GM21381 (cell line): ENCODE data around the gene MIDN.
"Not testable (repeated sequence)": the region's sequence is repeated elsewhere in the genome, so short reads cannot be mapped to it uniquely, and the experiment has no call there.

ENCODE experiments used
- ATAC-seq: cut with Tn5 transposase; IDR thresholded peaks from one replicate; pipeline ENCODE4 v1.9.1; 2021; ENCODE audit warnings: mild to moderate bottlenecking, moderate library complexity; ENCODE audit not compliant: unreplicated experiment

MIDN gene

DNA sequence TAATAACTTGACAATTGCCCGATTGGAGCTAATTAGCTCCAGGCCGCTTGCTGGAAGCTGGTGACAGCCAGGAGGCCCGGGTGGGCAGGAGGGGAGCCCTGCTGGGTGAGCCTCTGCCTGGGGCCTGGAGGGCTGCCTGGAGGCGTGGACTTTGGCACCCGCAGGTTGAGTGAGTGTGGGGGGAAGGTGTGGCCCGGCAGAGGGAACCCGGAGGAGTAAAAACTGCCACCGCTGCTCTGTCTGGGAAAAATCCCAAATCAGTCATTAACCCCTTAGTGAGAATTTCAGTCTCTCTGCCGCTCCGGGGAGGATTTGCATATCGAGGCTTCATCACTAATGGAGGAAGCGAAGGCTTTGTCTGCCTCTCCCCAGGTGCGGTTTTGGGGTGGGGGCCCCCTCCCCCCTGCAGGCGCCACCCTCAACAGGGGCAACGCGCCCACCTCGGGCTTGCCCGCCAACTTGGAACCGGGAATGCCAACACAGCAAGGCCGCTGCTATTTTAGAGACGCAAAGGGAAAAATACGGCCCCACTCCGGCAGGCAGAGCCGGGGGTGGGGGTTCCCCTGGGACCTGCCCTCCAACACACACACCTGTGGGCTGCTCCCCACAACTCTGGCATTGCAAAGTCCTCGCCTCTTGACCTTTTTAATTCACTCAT is 43.5 kb downstream of the MIDN start:
- no peak for ATAC-seq

DNA sequence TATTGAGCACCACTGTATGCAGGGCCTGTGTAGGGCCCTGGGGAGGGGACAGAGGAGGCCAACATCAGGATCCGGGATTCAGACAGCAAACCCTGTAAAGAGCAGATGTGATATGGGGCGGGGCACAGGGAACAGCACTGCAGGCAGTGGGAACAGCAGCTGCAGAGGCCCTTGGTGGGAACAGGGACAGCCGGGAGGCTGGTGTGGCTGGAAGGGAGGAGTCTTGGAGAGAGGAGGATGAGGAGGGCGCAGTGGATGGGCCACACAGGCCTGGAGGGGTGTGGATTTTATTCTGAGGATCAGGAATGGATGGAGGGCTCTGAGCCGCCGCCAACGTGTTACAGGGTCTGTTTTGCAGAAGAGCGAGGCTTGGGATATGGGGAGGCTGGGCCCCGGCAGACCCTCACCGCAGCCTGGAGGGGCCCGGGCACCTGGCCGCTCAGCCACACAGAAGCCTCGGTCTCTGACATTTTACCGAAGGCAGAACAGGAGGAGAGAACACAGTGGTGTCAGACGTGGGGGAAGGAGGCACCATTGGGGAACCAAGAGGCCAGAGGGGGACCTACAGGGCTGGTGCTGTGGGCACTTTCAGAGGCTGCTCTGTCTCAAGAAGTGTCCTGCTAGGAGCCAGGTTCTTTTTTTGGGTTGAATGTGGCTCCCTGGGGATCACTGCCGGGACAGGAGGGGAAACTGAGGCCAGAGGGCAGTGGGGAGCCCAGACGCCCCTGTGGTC is 44.2 kb downstream of the MIDN start:
- ATAC-seq = no peak

DNA sequence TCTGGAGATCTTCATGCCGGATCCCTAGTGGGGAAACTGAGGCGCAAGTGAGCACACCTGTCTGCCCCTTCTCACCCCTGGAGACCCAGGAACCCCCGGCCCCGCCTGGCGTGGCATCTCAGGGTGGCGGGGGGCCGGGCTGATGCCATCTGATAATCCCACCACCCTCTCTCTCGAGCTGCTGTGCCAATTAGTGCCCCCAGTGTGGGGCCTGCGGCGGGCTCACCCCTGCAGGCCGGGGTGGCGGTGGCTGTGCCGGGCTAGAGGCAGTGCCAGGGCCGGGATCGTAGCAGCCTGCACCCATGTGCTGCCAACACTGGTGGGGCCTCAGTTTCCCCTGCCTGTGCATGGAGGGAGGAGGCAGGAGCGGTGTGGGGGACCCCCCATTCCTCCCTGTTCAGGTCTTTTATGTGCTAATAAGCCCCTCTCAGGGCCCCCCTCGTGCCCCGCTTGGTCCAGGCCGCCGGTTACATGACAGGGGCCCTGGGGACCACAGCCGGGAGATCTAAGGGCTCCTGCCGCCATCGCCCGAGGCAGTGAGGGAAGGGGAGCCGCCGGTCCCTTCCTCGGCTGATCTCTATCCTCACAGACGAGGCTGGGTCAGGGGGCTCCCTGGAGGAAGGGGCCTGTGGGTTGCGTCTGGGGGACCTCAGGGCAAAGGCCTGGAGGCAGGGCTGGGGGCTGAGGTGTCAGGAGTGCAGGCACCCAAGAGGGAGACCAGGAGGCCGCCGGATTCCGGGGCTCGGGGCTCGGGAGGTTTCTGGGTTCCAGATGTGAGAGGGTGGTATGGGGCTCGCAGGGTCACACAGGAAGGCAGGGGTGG is 45.6 kb downstream of the MIDN start:
- ATAC-seq = no peak

DNA sequence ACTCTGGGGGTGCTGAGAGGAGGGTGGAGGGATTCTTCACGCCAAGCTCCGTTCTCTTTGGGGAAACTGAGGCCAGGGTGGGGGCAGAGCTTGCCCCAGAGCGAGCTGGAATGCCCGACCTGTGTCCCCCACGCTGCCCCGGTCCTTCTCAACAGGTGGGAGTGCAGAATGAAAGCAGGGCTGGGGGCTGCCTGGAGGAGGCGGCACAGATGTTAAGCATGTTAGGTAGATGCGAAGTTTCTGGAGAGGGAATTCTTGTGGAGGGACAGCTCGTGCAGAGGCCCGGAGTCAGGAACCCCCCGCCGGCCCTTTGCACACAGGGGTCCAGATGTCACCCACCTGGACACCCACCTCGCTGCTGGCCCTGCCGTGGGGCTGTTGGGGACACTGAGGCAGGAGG is 46.3 kb downstream of the MIDN start:
- no peak for ATAC-seq

DNA sequence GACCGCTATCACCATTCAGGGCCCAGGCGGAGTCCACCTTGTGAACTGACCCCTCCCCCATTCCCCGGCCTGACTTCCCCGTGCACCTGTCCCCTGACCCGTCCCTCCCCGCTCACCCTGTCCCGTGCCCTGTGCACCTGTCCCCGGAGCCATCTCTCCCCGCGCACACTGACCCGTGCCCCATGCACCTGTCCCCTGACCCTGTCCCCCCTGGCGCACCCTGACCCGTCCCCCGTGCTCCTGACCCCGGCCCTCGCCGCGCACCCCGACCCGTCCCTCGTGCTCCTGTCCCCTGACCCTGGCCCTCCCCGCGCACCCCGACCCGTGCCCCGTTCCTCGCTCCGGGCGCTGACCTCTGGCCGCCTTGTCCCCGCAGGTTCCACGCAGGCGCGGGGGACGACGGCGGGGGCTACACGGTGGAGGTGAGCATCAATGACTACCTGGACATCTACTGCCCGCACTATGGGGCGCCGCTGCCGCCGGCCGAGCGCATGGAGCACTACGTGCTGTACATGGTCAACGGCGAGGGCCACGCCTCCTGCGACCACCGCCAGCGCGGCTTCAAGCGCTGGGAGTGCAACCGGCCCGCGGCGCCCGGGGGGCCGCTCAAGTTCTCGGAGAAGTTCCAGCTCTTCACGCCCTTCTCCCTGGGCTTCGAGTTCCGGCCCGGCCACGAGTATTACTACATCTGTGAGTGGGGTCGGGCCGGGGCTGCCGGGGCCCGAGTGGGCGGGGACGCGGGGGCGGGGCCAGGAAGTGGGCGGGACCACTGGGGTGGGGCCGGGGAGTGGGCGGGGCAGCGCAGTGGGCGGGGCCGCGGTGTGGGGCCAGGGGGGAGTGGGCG is 47.0 kb downstream of the MIDN start:
- no peak for ATAC-seq

DNA sequence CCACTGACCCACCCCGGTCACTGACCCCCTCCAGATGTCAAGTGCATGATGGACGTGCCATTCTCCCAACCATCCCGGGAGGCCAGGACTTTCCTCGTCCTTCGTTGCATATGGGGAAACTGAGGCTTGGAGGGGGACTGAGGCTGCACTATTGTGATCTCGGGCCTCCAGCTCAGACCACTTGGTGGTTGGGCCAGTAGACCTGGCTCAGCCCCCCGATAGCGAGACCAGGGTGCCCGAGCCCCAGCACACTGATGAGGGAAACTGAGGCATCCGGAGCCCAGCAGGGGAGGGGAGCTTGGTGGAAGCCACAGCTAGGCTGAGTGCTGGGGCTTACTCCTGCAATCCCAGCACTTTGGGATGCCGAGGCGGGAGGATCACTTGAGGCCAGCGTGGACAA is 47.7 kb downstream of the MIDN start:
- ATAC-seq = no peak

DNA sequence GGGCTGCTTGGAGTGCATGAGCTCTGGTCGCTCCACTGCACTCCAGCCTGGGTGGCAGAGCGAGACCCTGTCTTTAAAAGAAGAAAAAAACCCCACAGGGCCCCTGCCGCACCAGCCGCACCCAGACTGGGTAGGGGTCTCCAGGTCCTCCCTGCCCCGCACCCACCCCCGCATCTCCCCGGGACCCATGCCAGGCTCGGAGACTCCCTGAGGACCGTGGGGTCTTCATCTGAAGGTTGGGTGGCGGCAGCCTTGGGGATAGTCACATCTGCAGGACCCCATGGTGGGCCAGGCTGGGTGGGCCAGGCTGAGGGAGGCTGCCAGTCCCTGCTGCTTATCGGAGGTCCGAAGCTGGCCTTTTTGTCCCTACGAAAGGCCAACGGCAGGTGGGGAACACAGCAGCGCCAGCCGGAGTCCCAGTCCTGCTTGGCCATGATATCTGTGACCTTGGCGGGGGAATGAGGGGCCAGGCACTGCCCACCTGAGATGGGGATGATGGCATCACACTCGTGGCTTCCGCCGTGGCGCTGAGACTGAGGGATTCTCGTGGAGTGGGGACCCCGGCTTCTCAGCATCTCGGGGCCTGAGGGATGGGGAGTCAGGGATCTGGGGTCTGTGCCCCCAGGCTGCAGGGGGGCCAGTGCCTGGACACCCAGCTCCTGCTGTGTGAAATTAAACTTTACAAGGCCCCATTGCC is 48.3 kb downstream of the MIDN start:
- no peak for ATAC-seq

DNA sequence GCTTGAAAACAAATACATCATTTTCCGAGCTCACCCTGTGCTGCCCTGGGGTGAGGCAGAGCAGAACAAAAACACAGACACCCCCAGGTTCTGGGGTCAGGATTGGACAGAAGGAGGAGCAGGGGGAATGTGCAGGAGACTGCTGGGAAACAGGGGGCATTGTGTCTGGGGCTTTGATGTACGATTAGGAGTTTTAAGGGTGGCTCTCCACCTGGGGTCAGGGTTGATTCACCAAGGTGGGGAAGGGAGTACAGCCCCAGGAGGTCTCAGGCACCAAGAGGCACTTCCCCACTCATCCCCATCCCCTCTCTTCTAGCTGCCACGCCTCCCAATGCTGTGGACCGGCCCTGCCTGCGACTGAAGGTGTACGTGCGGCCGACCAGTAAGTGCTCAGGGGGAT is 49.9 kb downstream of the MIDN start:
- ATAC-seq = no peak

DNA sequence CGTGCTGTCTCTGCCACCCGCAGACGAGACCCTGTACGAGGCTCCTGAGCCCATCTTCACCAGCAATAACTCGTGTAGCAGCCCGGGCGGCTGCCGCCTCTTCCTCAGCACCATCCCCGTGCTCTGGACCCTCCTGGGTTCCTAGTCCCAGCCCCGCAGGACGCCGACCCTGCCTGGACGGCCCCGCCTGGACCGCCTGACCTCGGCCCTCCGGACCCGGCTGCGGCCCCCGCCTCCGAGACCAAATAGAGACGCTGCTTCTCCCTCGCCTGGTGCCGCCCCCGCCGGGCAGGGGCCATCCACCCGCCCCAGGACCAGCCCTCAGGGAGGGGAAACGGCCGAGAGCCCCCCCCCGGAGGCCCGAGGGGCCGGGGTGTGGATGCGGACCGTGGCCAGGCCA is 51.4 kb downstream of the MIDN start:
- ATAC-seq = no peak

DNA sequence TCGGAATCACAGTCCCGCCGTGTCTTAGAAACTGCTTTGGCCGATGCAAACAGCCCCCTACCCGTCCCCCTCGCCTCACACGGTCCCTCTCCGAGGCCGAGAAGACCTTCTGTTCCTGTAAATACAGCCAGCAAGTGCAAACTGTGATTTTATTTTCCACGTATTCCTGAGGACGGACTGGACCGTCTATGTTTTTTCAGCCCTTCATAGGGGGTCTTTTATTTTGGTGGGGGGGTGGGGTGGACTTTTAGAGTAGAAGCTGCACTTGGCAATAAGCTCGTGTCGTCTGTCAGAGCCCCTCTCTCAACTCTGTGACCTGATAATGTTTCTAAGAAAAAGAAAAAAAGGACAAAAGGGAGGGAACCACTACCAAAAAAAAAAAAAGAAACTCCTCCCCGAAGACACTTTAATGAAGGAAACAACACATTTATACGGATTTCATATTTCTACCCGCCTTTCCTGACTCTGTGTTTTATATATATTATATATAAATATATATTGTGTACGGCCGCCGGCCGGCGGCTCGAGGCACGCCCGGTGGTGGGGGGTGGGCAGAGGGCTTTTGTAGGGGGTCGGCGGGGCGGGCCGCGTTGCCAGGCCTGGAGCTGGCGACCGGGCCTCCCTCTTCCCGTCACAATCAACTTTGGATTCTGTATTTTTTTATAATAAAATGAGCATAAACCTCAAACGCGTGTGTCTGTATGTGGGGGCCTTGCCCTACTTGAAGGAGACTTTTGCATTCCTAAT is 52.5 kb downstream of the MIDN start:
- no peak for ATAC-seq

DNA sequence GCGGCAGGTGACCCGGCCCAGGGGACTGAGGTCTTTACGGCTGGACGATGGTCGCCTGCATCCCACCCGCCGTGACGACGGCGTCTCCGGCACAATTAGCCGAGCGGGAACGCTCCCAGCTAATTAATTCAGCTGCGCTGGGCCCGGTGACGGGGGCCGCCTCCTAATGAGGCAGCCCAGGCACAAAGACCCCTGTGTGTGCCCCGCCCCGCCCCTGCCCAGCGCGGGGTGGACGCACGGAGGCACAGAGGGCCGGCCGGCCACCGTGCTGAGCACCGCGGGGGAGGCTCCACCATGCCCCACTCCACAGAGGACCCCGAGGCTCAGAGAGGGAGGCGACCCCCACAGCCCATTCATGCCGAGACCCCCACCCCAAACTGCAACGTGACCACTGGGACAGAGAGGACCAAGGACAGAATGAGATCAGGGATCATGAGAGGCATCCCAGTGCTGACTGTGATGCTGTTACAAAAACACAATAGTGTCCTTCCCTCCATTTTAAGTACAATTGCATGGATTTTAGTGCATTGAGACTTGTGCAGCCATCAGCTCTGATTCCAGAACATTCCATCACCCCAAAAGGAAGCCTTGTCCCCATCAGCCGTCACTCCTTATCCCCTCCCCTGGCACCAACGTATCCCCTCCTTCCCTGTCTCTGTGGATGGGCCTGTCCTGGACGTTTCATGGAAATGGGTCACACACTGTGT is 54.3 kb downstream of the MIDN start:
- ATAC-seq = no peak

DNA sequence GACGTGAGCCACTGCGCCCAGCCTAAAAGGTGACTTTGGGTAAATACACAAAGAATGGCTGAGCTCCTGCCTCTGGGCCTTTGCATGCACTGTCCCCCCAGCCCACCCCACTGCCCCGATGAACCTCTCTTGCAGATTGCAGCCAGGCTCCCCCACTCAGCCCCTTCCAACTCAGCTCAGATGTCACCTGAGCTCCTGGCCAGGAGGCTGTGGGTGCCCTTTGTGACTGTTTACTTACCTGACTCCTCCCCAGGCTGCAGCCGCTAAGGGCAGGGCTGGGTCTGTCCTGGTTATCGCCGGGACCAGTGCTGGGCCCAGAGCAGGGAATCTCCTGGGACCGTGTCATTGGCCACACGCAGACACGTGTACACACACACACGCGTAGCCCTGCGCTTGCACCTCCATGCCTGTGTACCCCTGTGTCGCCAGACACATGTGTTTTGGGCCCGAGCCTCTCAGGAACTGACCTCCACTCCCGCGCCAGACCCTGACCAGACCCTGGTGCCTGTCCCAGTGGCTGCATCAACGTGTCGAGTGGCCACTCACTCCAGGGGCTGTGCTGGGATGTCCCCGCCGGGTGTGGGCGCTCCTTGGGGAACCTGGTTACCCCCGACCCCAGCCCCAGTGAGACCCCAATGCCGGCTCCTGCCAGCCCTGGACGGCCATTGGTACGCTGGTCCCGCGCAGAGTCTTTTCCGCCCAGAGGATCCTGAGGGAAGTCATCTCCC is 56.0 kb downstream of the MIDN start:
- ATAC-seq = no peak

DNA sequence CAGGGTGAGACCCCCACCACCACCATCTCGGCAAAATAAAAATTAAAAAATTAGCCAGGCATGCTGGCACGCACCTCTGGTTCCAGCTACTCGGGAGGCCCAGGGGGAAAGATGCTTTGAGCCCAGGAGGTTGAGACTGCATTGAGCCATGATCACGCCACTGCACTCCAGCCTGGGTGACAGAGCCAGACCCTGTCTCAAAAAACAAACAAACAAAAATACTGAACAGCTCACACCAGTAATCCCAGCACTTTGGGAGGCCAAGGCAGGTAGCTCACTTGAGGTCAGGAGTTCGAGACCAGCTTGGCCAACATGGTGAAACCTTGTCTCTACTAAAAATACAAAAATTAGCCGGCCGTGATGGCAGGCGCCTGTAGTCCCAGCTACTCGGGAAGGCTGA is 57.0 kb downstream of the MIDN start:
- not testable (repeated sequence) for ATAC-seq

DNA sequence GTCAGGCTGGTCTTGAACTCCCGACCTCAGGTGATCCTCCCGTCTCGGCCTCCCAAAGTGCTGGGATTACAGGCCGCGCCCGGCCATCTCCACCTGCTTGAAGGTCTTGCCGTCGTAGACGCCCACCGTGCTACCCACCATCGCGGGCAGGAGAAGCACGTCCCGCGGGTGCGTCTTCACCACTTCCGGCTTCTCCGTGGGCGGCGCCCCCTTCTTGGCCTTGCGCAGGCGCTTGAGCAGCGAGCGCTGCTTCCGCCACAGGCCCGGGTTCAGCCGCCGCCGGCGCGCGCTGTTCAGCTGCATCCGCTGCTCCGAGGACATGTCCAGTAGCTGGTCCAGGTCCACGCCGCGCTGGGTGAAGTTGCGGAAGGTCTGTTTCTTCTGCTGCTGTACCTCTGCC is 58.9 kb downstream of the MIDN start:
- ATAC-seq = no peak

DNA sequence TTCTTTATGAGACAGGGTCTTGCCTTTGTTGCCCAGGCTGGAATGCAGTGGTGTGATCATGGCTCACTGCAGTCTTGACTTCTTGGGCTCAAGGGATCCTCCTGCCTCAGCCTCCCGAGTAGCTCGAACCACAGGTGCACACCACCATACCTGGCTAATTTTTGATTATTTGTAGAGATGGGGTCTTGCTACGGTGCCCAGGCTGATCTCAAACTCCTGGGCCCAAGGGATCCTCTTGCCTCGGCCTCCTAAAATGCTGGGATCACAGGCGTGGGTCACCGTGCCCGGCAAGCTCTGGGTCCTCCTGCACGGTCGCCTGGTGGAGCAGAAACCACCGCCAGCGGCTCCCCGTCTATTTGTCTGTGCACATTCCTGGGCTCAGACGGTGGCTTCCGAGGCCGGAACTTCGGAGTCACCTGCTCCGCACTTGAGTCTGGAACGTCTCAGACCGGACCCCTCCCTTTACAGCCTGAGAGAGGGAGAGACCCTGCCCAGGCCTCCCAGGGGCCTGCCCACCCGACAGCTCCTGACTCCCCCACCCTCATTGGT is 59.4 kb downstream of the MIDN start:
- ATAC-seq = no peak

DNA sequence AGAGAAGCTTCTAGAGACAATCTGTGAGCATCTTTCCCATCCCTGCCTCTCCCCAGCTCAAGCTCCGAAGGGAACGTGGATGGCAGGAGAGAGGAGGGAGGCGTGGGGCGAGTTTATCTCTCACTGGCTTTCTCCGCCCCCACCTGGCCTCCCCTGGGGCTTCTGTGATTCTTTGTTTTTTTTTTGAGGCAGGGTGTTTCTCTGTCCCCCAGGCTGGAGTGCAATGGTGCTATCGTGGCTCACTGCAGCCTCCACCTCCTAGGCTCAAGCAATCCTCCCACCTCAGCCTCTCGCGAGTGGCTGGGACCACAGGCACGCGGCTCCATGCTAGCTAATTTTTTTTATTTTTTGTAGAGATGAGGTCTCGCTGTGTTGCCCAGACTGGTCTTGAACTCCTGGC is 60.3 kb downstream of the MIDN start:
- ATAC-seq = no peak
